HG03378 (cell line): ENCODE measurements around the gene ASPDH.

Experiments used
- ATAC-seq: cut with Tn5 transposase; IDR thresholded peaks from one replicate; pipeline ENCODE4 v1.9.1; 2021; ENCODE audit warnings: mild to moderate bottlenecking, moderate library complexity; ENCODE audit not compliant: unreplicated experiment

Gene ASPDH

DNA sequence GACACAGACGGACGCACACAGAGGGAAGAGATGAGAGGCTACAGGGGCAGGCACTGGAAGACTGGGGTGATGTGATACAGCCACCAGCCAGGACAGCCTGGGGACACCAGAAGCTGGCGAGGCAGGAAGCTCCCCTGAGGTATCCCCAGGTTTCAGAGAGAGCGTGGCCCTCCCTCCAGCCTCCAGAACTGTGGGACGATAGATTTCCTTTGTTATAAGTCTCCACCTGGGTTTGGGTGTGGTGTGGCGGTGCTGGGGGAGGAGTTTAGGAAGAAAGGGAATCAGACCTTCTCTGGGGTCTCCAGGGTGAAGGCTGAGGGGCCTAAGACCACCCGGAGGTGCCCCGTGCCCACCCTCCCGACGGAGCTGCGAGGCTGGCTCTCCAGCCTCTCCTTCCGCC lies 2.7 kb upstream of the ASPDH start:
- no peak for ATAC-seq

DNA sequence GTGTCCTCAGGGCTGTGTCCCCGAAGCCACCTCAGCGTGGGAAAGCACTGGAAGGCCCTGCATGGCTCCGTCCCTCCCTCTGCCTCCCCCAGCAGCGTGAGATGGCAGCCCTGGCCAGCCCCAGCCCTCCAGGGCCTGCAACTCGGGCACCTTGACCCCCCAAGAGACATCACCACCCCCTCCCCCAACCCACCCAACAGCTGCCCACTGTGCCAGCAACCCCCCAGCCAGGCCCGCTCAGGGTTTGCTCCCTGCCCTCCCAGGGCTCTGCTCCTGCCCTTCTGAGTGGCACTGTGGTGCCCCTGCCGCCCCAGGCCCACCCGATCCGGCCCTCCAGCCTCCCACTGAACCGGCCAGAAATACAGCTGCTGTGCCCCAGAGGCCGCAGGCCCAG lies 1.5 kb upstream of the ASPDH start:
- no peak for ATAC-seq

DNA sequence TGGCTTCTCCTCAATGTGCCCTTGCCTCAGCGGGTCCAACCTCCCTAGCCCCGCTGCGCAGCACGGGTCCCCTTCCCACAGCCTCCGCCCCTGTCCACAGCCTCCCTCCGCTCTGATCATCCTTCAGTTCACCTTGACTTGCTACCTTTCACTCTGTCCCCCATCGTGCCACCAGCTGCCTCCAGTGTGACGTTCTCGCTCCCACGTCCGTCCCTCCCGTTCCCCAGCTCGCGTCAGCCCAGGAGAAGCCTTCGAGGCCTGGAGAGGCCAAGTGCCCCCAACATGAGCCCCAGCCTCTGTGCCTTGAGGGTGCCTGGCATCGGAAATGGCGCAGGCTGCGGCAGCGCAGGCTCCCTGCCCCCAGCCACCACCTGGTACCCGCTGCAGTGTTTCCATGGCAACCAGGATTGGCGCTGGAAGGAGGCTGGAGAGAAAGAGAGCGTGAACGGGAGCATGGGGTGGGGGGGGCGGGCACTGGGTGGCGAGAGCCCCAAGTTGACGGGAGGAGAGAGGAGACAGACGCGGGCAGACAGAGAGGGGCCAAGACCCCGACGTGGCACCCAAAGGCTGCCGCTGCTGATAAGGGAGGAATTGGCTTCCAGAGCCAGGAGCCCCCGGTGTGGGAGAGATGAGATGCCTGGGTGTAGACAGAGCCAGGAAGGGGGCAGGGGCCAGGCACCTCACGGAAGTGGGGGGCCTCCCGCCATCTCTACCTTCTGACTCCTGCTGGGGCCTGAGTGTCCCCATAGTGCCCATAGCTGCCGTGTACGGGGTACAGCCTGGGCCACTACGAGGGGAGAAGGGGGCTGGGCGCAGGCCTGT lies 844 bp upstream of the ASPDH start:
- ATAC-seq, result no peak

DNA sequence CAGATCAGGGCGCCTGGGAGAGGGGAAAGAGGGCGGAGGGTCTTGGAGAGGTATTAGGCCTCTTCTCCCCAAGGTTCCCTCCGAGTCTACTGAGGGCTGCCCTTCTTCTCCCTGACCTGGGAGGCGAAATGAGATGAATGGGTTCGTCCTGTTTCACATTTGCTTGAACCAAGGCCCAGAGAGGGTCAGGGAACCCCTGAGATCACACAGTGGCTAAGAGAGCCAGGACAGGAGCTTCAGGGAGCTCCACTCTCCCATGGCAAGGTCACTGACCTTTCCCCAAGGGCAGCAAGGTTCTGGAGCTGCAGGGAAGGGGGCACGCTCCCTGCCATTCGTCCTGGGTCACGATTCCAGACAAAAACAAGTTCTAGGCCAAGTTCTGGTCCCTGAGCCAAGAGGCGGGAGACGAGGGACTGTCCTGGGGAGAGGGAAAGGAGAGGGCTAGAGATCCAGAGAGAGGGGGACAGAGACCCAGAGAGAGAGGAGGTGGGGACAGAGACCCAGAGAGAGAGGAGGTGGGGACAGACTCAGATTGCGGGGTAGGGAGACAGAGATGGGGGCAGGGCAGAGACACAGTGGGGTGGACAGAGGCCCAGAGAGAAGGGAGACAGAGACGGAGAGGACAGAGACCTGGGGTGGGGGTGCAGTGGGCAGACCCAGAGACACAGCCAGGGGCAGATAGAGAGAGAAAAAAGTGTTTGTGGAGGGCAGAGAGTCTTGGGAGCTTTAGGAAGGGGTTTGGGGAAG lies 541 bp downstream of the ASPDH start:
- no peak for ATAC-seq

DNA sequence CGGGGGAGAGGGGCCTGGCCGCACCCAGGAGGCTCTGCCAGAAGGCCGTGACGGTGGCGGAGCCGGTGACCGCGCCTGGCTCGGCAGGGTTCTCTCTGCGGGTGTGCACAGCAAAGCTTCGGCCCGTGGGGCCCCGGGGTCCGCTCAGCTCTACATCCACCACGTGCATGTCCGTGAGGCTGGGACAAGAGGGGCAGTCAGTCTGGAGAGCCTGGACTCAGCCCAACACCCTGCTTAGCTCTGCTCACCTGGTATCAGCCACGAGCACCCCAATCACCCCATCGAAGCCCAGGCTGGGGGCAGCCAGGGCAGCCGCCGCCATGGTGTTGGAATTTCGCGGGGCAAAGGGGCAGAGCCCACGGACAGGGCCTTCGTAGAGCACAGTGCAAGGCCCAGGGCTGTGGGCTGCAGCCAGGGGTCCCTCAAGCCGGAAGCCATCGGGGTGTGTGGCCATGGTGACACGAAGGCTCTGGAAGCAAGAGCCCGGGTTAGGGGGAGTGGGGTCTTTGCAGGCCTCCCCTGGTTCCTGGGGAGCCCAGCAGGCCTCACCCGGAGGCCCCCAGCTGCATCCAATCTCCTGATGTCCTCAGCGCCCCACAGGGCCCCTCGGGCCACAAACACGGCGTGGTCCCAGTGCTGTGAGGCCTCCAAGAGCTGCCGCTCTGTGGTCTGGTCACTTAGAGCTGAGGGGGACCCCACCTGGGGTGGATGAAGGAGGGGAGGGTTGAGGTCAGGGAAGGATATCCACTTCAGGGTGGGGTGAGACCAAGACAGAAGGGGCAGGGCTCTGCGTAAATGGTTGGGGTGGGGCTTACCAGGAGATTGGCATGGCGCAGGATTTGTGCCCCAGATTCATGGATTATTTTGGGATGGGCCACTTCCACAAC lies 1.4 kb downstream of the ASPDH start:
- ATAC-seq, result no peak

DNA sequence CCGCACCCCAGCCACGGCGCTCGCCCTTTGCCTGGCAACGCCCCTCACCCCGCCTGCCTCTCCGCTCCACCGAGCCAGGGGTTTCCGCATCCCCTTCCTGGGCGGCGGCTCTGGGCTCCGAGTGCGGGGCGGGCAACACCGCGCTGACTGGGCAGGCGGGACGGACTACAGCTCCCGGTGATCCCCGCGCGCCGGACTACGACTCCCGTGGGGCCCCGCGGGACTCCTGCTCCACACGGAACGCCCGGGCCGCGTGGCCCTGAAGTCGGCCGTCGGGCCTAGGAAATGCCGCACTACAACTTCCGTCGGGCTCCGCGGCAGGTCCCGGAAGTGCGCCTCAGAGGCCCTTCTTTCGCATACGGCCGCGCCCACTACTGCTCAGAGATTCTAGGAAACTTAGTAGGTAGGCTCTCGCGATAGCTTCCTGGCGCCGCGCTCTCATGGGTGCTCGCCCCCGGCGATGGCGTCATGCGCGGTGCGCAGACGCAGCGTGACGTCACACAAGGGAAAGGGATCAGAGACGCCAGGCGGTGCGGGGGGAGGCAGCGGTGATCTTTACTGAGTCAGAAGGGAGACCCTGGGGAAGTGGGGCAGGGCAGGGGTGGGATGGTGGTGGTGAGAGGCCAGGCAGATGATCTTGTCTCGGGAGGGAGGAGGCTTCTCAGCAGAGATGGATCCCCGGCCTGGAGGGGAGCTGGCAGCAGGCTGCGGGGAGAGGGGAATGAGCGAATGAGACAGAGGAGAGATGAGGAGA lies 2.5 kb downstream of the ASPDH start, which contains the start of gene JOSD2:
Gene JOSD2, minus strand, starts transcription at position 123 of the 754 bp plus-strand sequence. CDS start 760 bp downstream, outside the sequence.
- peak; percentile 78 for ATAC-seq

DNA sequence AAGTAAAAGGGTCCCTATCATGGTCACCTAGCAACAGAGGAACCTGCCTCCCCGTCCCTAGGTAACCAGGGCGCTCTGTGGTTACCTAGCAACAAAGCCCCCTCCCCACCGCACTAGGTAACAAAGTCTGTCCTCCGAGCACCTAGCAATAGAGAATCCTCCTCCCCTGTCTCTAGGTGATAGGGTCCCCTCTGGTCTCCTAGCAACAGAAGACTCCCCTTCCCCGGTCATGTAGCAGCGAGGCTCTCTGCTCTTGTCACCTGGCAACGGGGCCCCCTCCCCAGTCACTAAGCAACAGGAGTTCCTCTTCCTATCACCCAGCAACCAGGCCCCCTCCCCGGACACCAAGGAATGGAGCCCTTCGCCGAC lies 3.0 kb downstream of the ASPDH start:
- ATAC-seq, result no peak

DNA sequence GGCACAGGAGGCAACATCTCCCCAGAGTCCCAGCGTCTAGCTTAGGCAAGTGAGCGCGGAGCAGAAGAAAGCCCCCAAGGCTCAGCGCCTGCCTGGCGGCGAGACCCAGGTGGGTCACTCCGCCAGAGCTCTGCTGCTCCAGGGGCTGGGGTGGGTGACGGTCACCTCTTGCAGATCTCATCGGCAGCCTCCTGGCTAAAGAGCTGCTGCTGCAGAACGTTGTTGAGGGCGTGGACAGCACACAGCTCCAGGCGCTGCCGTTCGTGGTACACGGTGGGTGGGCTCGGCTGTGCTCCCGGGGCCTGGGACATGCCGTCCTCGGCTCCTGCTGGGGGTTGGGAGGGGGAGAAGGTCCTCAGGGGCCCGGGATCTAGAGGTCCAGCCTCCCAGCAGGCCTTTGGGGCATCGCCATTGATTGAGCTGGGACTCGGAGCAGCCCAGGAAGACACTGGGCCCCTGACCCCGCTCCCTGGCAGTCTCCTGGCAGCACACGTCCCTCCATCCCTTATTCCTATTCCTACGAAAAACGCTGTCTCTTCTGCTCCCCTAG lies 3.5 kb downstream of the ASPDH start:
- no peak for ATAC-seq

DNA sequence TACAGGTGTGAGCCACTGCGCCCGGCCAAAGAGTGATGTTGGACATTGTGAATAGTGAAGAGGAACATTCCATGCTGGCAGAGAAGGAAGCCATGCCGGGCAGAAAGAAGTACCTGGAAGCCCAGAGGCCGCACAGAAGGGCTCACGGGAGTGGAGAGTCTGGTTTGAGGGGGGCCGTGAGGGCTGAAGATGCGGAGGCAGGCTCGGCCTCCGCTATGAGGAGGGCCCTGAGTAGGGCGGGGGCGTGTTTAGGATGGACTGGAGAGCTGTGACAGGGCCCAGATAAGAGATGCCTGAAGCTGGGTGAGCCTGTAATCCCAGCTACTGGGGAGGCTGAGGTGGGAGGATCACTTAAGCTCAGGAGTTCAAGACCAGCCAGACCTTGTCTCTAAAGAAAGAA lies 4.3 kb downstream of the ASPDH start:
- ATAC-seq, result no peak

DNA sequence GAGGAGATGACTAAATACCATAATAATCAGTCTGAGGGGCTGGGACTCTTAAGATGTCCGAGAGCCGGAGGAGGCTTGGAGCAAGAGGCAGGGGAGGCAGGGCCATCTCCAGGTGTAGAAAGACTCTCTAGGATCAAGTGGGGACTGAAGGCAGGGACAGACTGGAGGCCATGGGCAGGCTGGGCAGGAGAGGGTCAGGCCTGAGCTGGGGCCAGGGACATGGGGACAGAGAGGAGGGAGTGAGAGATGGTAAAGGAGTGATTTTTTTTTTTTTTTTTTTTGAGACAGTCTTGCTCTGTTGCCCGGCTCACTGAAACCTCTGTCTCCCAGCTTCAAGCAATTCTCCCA lies 4.9 kb downstream of the ASPDH start:
- no peak for ATAC-seq

DNA sequence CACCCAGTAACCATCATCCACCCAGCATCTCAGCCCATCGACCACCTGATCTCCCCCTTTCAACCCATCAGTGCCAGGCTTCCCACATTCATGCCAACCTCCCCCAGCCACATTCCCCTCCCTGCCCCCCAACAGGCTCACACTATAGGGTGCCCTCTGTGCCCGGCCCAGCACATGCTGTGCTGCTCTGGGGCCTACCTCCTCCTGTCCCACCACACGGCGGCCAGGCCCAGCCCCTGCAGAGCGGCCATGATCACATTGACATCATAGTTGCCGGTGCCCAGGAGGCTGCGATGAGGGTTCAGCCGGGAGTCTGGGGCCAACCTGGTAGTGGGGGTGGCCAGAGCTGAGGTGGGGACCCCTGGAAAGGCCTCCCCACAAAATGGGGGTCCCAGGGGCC lies 6.3 kb downstream of the ASPDH start:
- ATAC-seq, result no peak

DNA sequence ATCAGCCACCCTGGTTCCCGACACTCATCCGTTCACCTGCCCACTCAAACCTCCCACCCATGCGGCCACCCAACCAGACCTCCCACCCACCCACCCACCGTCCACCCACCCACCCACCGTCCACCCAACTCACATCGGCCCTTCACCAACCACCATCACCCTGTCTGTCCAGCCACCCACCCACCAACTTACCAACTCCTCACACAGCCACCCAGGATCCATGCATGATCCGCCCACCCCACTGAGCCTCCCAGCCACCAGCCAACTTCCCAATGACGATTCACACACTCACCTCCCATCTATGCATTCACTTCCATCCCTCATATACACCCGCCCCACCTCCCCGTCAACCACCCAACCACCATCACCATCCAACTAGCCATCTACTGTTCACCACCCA lies 7.0 kb downstream of the ASPDH start:
- no peak for ATAC-seq

DNA sequence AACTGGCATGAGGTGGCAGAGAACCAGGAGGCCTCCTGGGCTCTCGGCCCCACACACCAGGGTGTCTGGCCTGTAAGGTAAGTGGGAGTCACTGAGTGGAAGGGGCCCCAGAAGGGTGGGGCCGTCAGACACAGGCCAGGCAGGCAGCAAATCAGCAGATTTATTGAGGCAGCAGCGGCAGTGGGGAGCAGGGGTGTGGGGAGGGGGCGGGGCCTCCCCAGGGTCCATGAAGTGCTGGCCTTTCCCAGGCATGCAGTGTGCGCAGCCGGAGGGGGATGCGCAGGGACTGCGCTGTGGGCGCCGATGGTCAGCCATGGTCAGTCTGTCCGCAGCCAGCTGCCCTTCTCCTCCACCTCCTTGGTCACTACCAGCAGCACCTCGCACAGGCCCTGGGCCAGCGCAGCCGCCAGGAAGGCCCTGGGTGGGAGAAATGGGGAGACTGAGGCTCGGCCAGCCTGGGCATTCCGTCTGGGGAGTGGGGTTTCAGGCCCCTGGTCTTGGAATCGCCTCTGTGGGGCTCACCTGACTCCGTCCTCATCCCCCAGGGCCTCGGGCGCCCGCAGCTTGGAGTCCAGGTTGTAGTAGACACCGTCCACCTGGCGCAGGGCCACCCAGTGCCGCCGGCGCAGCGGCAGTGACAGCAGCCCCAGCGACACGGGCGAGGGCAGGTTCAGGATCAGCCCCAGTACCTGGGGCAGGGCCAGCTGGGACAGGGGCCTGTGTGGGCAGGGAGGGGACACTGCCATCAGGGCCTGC lies 7.7 kb downstream of the ASPDH start:
- ATAC-seq, result no peak

DNA sequence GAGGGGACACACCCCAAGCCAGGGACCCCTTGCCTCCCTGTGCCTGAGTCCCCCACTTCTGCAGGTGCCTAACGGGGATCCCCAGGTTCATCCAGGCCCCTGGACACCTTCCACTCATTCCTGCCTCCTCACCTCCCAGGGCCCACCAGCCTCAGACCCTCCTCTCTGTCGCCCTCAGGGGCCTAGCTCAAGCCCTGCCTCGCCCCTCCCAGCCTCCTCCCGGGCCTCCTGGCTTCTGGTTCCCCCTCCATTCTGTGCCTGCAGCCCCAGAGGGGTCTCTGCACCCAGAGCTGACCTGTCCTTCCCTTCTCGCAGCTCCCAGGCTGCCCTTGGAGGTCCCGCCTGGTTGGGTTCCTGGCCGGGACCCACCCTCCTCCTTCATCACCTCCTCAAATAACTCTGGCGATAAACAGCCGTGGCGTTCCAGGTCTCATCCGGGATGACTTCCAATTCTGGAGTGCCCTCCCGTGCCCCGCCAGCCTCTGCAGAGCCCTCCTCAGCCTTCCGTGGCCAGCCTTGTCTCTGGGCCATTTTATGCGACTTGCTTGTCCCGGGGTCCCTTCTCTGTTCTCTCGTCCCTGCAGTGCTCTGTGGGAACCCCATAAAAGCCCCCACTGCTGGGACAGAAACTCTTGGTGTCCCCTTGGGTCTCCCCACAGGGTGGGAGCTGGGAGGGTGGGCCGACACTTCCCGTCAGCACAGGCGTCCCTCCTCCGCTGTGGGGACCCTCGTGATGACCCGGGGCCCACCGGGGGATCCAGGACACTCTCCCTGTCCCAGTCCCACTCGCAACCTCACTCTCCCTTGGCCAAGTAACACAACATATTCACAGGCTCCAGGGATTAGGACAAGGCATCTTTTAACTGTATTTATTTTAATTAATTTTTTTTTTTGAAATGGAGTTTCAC lies 11.9 kb downstream of the ASPDH start:
- no peak for ATAC-seq

DNA sequence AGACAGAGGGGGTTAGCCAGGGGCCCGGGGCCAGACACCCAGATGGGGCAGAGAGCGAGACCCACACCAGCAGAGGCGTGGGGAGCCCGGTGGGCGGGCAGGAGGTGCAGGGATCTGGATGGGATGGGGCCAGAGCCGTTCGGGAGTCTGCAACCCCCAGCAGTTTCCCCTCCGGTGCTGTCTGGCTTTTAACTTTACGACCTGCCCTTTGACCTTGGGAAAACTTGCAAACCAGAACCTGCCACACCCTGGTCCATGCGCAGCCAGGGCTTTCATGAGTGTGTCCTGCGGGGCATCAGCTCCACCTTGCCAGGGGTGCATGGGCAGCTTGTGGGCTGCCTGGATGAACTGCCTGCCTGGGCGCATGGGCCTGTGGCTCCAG lies 12.5 kb downstream of the ASPDH start:
- ATAC-seq, result no peak

DNA sequence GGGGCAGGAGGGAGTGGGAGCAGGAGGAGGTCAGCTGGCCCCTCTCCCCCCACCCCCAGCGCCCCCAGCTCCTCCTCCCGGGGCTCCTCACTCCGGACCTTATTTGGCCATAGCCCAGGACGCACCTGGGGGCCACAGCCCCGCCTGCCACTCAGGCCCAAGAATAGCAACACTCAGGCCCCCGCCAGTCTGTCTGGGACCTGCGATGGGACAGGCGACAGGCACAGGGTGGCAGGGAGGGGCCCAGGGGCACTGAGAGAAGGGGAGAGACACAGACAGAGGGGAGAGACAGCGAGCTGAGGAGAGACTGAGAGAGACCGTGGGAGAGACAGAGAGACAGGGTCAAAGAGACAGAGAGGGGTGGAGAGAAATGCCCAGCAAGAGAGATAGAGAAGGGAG lies 13.0 kb downstream of the ASPDH start:
- ATAC-seq, result no peak

DNA sequence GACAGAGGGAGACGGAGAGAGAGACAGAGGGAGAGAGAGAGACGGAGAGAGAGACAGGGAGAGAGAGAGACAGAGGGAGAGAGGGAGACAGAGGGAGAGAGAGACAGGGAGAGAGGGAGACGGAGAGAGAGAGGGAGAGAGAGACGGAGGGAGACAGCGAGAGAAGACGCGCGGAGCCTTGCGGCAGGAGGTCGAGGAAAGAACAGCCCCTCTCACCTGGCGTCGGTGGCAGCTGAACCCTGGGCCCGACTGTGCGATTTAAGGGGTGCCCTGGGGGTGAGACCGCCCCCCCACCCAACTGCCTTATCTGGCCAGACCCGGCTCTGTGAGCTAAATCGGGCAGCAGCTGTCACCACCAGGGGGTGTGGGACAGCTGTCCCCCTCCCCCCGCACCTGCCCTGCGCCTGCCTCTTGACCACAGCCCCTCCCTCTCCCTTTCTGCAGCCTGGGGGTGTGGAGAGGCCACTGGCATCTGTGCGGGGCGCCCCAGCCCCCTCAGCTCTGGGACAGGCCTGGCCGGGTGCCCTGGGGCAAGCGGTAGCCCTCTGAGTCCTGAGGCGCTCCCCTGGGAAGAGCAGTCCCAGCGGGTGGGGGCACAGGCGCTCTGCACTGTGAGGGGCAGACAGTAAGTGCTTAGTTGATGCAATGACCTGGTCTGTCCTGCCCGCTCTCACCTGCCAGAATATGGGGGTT lies 13.5 kb downstream of the ASPDH start:
- no peak for ATAC-seq
